Measurements from ENCODE around the gene SLC29A4.
"Not testable (repeated sequence)": the region's sequence is repeated elsewhere in the genome, so short reads cannot be mapped to it uniquely, and the experiment has no call there.

SLC29A4 gene

GRCh38 chr7:5309146-5309545 lies 26.4 kb downstream of the SLC29A4 start:
- no peak for TF ChIP-seq CTCF (IDR thresholded peaks at IDR 0.05)
- intact Hi-C loops (cut with DNase I; ENCODE audit: low total_unique reads) = no loop called here
- peaks cover 62 to 80% (median 77%) of the 10 kb centered on the region in 3 donors for H3K36me3 ChIP-seq

GRCh38 chr7:5310822-5311405 lies 28.2 kb downstream of the SLC29A4 start:
- Histone ChIP-seq H3K27ac (no peak overlapping the region), H3K4me3 (no peak overlapping the region), H3K27me3 (no peaks in the 10 kb centered on the region), H3K4me1 (no peaks in the 10 kb centered on the region), H3K9me3 (no peaks in the 10 kb centered on the region), H3K36me3 (peaks cover 79 to 97% (median 95%) of the 10 kb centered on the region in 3 donors)
- no peak for DNase-seq
- TF ChIP-seq CTCF (IDR thresholded peaks at IDR 0.05) = no peak
- intact Hi-C loops (cut with DNase I; ENCODE audit: low total_unique reads) = no loop called here

More at GRCh38 chr7:5309146-5309545, 26.4 kb downstream of the SLC29A4 start:
- Histone ChIP-seq H3K4me1 (no peaks in the 10 kb centered on the region), H3K4me3 (no peak overlapping the region), H3K27ac (no peak overlapping the region), H3K9me3 (no peaks in the 10 kb centered on the region), H3K27me3 (no peaks in the 10 kb centered on the region)
- DNase-seq = no peak

- H3K9me3 ChIP-seq; H3K27ac ChIP-seq; H3K4me3 ChIP-seq; intact Hi-C loops (cut with DNase I; ENCODE audit: low total_unique reads); H3K27me3 ChIP-seq; H3K4me1 ChIP-seq; DNase-seq: not testable (repeated sequence)
- H3K36me3 ChIP-seq = peaks cover 87 to 100% (median 100%) of the 10 kb centered on the region in 3 donors
Observed at GRCh38 chr7:5312276-5313070, 29.7 kb downstream of the SLC29A4 start.

GRCh38 chr7:5313076-5313885 lies 30.5 kb downstream of the SLC29A4 start:
- H3K27ac ChIP-seq; H3K4me1 ChIP-seq; intact Hi-C loops (cut with DNase I; ENCODE audit: low total_unique reads); H3K9me3 ChIP-seq; DNase-seq; H3K27me3 ChIP-seq; H3K4me3 ChIP-seq: not testable (repeated sequence)
- peaks cover 85 to 100% (median 99%) of the 10 kb centered on the region in 3 donors for H3K36me3 ChIP-seq

- H3K36me3 ChIP-seq = peaks cover 88 to 100% (median 99%) of the 10 kb centered on the region in 3 donors
- H3K9me3 ChIP-seq = peaks cover 0 to 14% (median 0%) of the 10 kb centered on the region in 3 donors
- TF ChIP-seq CTCF (IDR thresholded peaks at IDR 0.05) = no peak
- no peaks in the 10 kb centered on the region for H3K27me3 ChIP-seq
- H3K4me1 ChIP-seq = no peaks in the 10 kb centered on the region
- intact Hi-C loops (cut with DNase I; ENCODE audit: low total_unique reads) = no loop called here
- no peak for DNase-seq
- H3K27ac ChIP-seq = no peak overlapping the region
- no peak overlapping the region for H3K4me3 ChIP-seq
Observed at GRCh38 chr7:5314864-5315263, 32.1 kb downstream of the SLC29A4 start.

GRCh38 chr7:5315761-5316160 lies 33.0 kb downstream of the SLC29A4 start:
- Histone ChIP-seq H3K4me3 (no peak overlapping the region), H3K27me3 (no peaks in the 10 kb centered on the region), H3K36me3 (peaks cover 93 to 100% (median 99%) of the 10 kb centered on the region in 3 donors), H3K27ac (no peak overlapping the region), H3K9me3 (peaks cover 0 to 14% (median 0%) of the 10 kb centered on the region in 3 donors), H3K4me1 (no peaks in the 10 kb centered on the region)
- no peak for TF ChIP-seq CTCF (IDR thresholded peaks at IDR 0.05)
- intact Hi-C loops (cut with DNase I; ENCODE audit: low total_unique reads) = no loop called here
- DNase-seq = no peak

GRCh38 chr7:5318613-5319012 lies 35.9 kb downstream of the SLC29A4 start:
- peaks cover 92 to 99% (median 99%) of the 10 kb centered on the region in 3 donors for H3K36me3 ChIP-seq

More at GRCh38 chr7:5318613-5319012, 35.9 kb downstream of the SLC29A4 start:
- intact Hi-C loops (cut with DNase I; ENCODE audit: low total_unique reads); H3K27ac ChIP-seq; H3K4me3 ChIP-seq; H3K27me3 ChIP-seq; H3K4me1 ChIP-seq; DNase-seq: not testable (repeated sequence)
- peaks cover 0 to 14% (median 0%) of the 10 kb centered on the region in 3 donors for H3K9me3 ChIP-seq
